ENCODE data around the gene PRTFDC1. TPM values are rescaled to one million over a fixed set of nuclear protein-coding genes. Genes with fewer than 3 reads are reported as not detected.

The PRTFDC1 gene
- total and polyA plus RNA-seq, 2 of the 8 experiments (the other 6 are each of a cell fraction or from before 2014, with no cell fraction given), result 5.9 to 6.6 TPM

GRCh38 chr10:24858288-24859270 lies 93.8 kb downstream of the PRTFDC1 start:
- H4K5ac ChIP-seq (ENCODE audit: insufficient read length, low read depth, low read length), result no peak overlapping the region
- H3K14ac ChIP-seq (ENCODE audit: insufficient read length), result no peak overlapping the region
- no peaks in the 10 kb centered on the region for H3K9me3 ChIP-seq (ENCODE audit: insufficient read depth in 2 of 2, low read depth in 1 of 2, low read length in 1 of 2)
- DNase-seq (ENCODE audit: low read depth in 1 of 2, low spot score in 2 of 2) (no peak), FAIRE-seq (no peak)
- no peak overlapping the region for H3K4me3 ChIP-seq (ENCODE audit: extremely low read depth in 1 of 4, insufficient read depth in 2 of 4, low read depth in 3 of 4, low read length in 4 of 4)
- H2BK5ac ChIP-seq (ENCODE audit: low read depth, low read length), result no peak overlapping the region
- H3K4me1 ChIP-seq (replicated peaks in 1 of 4; ENCODE audit: control insufficient read depth in 3 of 4, insufficient read depth in 4 of 4, low read length in 3 of 4), result peaks cover 5 to 12% (median 9%) of the 10 kb centered on the region in 4 experiments
- CTCF ChIA-PET (ENCODE audit: partially characterized antibody), result interaction anchor here (0.6 to 2.4 kb wide), 7 partner anchors 10 to 241 kb away, joined by 3 to 12 read pairs (median 3); no protein-coding TSS in a partner anchor
- H2BK15ac ChIP-seq (ENCODE audit: low read length), result no peak overlapping the region; the same call in 1 of the 2 replicates
- no peak overlapping the region for H3K9ac ChIP-seq (replicated peaks in 1 of 4; ENCODE audit: extremely low read depth in 1 of 4, low read depth in 3 of 4, low read length in 3 of 4)
- POLR2A ChIA-PET (ENCODE audit: partially characterized antibody), result no interaction called here
- H4K91ac ChIP-seq (replicated peaks; ENCODE audit: insufficient read length, low read length), result no peak overlapping the region
- H3K18ac ChIP-seq (ENCODE audit: extremely low read depth, low read length), result no peak overlapping the region
- H2AK5ac ChIP-seq (ENCODE audit: low read depth, low read length), result no peak overlapping the region
- no peaks in the 10 kb centered on the region for H3K79me1 ChIP-seq (ENCODE audit: low read depth, low read length)
- no peaks in the 10 kb centered on the region for H3K27me3 ChIP-seq (replicated peaks in 1 of 4; ENCODE audit: control insufficient read depth in 3 of 4, extremely low read depth in 1 of 4, insufficient read depth in 3 of 4, low read length in 3 of 4)
- no peak overlapping the region for H3K23ac ChIP-seq (ENCODE audit: insufficient read length)
- no peak overlapping the region for H2BK12ac ChIP-seq (ENCODE audit: low read depth, low read length)
- H2AFZ ChIP-seq (ENCODE audit: low read length), result peak overlapping the region; percentile 74
- no peak overlapping the region for H3K56ac ChIP-seq (replicated peaks; ENCODE audit: insufficient read length, low read depth, low read length)
- H4K8ac ChIP-seq (ENCODE audit: extremely low read depth, insufficient read depth, low read length), result no peak overlapping the region
- H2BK120ac ChIP-seq (replicated peaks; ENCODE audit: low read depth, low read length), result no peak overlapping the region
- H3K36me3 ChIP-seq (ENCODE audit: control insufficient read depth in 2 of 4, insufficient read depth in 4 of 4, low read length in 3 of 4), result no peaks in the 10 kb centered on the region
- no peak overlapping the region for H2BK20ac ChIP-seq (ENCODE audit: low read length)
- peak overlapping the region in 1 of 2 experiments; percentile 49; a peak in 2 of 4 replicates for H3K4me2 ChIP-seq (ENCODE audit: insufficient read depth in 1 of 2, low read depth in 2 of 2, low read length in 2 of 2)
- no peak overlapping the region for H3K4ac ChIP-seq (replicated peaks; ENCODE audit: insufficient read length, low read depth, low read length)
- H3K23me2 ChIP-seq (ENCODE audit: low read depth, low read length), result no peaks in the 10 kb centered on the region
- H3K27ac ChIP-seq (ENCODE audit: low read depth, low read length), result no peak overlapping the region
- WGBS, 2 experiments (ENCODE audit: extremely low coverage in 1 of 2, insufficient coverage in 1 of 2, insufficient read length in 1 of 2, insufficient replicate concordance in 2 of 2, low coverage in 1 of 2, low lambda C conversion rate in 2 of 2, missing lambda C conversion rate in 1 of 2), result 53% methylated on average over 10 of the region's 10 CpGs; no CpG with 5 or more reads in 1 of the 2 experiments
- no peaks in the 10 kb centered on the region for H4K20me1 ChIP-seq (replicated peaks in 1 of 2; ENCODE audit: control insufficient read depth in 1 of 2, insufficient read depth in 2 of 2, low read length in 2 of 2)
- H3K79me2 ChIP-seq (ENCODE audit: control insufficient read depth in 1 of 2, insufficient read depth in 2 of 2, low read length in 2 of 2), result no peaks in the 10 kb centered on the region
- no peak for TF ChIP-seq KDM5A (IDR thresholded peaks at IDR 0.05; ENCODE audit: low read length)
- TF ChIP-seq RFX5 (IDR thresholded peaks at IDR 0.05; ENCODE audit: borderline replicate concordance, low read depth, low read length), result no peak
- no peak for TF ChIP-seq TEAD4 (IDR thresholded peaks at IDR 0.05; ENCODE audit: low read depth, low read length)

All from H1 (cell line).